ENCODE results near the gene MVB12B.
A peak's percentile ranks its signal among the peaks of the same experiment; 100 is the strongest.

Gene MVB12B

DNA sequence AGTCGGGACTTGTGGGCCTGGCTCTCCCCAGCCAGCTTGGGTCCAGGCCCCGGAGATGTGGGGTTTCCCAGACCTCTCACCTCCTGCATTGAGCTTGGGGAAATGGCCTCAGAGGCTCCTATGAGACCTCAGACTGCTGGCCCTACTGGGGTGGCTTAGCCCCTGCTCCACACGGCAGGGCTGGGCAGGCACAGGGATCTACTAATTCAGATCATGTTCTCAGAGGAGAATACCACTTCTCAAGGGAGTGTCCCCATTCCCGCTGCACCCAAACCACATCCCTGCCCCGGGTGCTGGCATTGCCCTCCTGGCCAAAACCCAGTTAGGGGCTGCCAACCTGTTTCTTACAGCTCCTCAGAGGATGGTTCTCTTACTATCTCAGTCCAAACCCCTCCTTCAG is 205.0 kb downstream of the MVB12B start:
- H3K36me3 ChIP-seq, result no peaks in the 10 kb centered on the region
- TF ChIP-seq Cebpa-rat (IDR thresholded peaks at IDR 0.05), result no peak
- peak overlapping the region in 1 of 11 experiments; percentile 29; a peak in 1 of 22 replicates for H3K27ac ChIP-seq
- H4K20me1 ChIP-seq, result no peaks in the 10 kb centered on the region; a peak in 1 of 22 replicates
- peaks cover 3 to 52% (median 14%) of the 10 kb centered on the region in 10 experiments; a peak in 18 of 20 replicates for H3K4me1 ChIP-seq
- H3K4me2 ChIP-seq, result peak overlapping the region in 2 of 11 experiments; percentile 83 to 96; a peak in 4 of 22 replicates
- H3K9me3 ChIP-seq (replicated peaks in 1 of 11), result no peaks in the 10 kb centered on the region
- peaks cover 0 to 13% (median 5%) of the 10 kb centered on the region in 11 experiments; a peak in 9 of 22 replicates for H3K27me3 ChIP-seq
- H3K9ac ChIP-seq, result no peak overlapping the region; a peak in 1 of 22 replicates
- no peak overlapping the region for H3K4me3 ChIP-seq

DNA sequence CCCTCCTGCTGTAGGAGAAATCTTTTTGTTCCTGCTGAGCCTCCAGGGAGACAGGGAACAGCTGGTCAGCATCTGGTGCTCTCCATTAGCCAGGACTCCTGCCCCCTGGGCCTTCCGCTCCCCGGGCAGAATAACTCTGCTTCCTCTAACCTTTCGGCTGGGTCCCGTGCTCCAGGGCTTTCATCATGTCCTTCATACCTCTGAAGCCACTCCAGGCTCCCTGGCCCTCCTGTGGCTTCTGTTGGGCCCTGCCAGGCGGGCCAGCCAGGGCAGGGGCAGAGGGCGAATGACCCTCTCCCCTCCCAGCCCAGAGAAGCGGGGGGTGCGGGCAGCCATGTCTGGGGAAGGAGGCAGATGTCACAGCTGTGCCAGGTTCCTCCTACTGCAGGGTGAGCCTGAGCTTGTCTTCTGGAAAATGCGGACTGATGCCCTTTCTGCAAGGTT is 205.4 kb downstream of the MVB12B start:
- no peak for TF ChIP-seq Cebpa-rat (IDR thresholded peaks at IDR 0.05)
- H3K36me3 ChIP-seq, result no peaks in the 10 kb centered on the region
- H3K27me3 ChIP-seq, result peaks cover 0 to 9% (median under 1%) of the 10 kb centered on the region in 11 experiments; a peak in 9 of 22 replicates
- peak overlapping the region in 2 of 11 experiments; percentile 29 to 61; a peak in 1 of 22 replicates for H3K27ac ChIP-seq
- H3K9me3 ChIP-seq (replicated peaks in 1 of 11), result no peaks in the 10 kb centered on the region
- H3K4me2 ChIP-seq, result peak overlapping the region in 2 of 11 experiments; percentile 83 to 96; a peak in 4 of 22 replicates
- H3K4me3 ChIP-seq, result no peak overlapping the region
- H4K20me1 ChIP-seq, result no peaks in the 10 kb centered on the region; a peak in 1 of 22 replicates
- no peak overlapping the region; a peak in 1 of 22 replicates for H3K9ac ChIP-seq
- H3K4me1 ChIP-seq, result peaks cover 0 to 49% (median 10%) of the 10 kb centered on the region in 10 experiments; a peak in 13 of 20 replicates

DNA sequence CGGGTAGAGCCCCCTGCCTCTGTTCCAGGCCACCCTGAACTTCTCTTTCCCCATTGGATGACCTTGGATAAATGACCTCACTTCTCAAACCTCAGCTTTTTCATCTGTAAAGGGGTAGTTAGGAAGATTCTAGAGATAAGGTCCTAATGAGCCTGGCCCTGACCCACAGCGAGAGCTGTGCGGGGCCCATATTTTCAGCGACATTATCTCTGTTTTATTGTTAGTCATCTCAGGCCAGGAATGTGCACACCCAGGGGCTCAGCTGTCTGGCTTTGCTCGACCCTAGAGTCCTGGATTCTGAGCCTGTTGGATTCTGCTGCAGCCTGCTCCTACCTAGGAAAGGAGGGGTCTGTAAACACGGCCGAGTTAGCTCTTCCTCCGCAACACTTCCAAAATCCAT is 205.9 kb downstream of the MVB12B start:
- Histone ChIP-seq H3K4me3 (no peak overlapping the region), H3K27ac (peak overlapping the region in 3 of 11 experiments; percentile 50 to 63 (median 61); a peak in 5 of 22 replicates), H4K20me1 (no peaks in the 10 kb centered on the region; a peak in 1 of 22 replicates), H3K36me3 (no peaks in the 10 kb centered on the region), H3K4me1 (peaks cover 0 to 49% (median 10%) of the 10 kb centered on the region in 10 experiments; a peak in 13 of 20 replicates), H3K27me3 (peaks cover 0 to 7% (median 0%) of the 10 kb centered on the region in 11 experiments; a peak in 5 of 22 replicates), H3K9ac (peak overlapping the region in 1 of 11 experiments; percentile 44; a peak in 2 of 22 replicates), H3K9me3 (replicated peaks in 1 of 11) (no peaks in the 10 kb centered on the region), H3K4me2 (peak overlapping the region in 3 of 11 experiments; percentile 80 to 96 (median 83); a peak in 5 of 22 replicates)
- no peak for TF ChIP-seq Cebpa-rat (IDR thresholded peaks at IDR 0.05)

DNA sequence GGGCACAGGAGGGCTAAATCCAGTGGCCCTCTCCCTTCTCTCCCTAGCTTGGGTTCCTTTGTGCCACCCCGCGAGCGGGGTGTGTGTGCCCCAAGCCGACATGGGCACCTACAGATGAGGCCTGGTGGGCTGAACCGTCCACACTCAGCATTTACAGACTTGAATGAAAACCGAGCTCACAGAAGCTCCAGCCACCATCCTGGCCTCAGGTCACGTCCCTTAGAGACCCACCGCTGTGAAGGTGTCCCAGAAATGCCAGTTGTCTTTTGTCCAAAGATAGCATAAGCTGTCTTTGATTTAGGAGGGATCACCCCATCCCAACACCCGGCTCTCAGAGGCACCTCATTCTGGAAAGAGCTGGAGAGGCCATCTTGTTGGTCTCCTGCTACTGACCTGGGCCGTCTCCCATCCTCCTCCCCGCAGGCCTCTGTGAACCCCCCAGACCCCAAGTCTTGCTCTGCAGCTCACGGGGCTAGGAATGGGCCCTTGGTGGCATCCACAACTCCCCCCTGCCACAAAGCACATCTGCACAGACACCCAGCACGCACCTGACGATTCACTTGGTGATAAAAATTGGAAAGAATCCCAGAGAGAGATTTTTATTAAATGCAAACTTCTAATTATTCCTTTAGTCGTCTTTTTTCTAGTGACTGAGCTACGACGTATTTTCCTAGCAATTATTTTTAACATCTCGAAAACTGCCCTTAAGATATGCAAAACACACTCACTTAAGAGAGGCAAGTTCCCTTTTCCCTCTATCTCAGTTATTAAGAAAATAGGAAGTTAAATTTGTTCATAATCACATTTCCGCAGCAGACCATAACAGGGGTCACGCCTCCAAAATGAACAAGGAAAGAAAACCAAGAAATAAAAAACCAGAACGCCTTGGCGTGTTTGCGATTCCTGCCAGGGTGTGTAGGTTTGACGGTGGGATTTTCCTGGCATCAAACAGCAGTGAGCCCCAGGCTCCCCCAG is 206.6 kb downstream of the MVB12B start:
- peak overlapping the region in 3 of 11 experiments; percentile 43 to 68 (median 63); a peak in 5 of 22 replicates for H3K9ac ChIP-seq
- peaks cover 0 to 7% (median 0%) of the 10 kb centered on the region in 11 experiments; a peak in 1 of 22 replicates for H3K27me3 ChIP-seq
- H3K9me3 ChIP-seq (replicated peaks in 1 of 11), result no peaks in the 10 kb centered on the region
- peaks cover 0 to 49% (median 10%) of the 10 kb centered on the region in 10 experiments; a peak in 13 of 20 replicates for H3K4me1 ChIP-seq
- no peak overlapping the region for H3K4me3 ChIP-seq
- no peaks in the 10 kb centered on the region; a peak in 1 of 22 replicates for H4K20me1 ChIP-seq
- H3K36me3 ChIP-seq, result no peaks in the 10 kb centered on the region
- TF ChIP-seq Cebpa-rat (IDR thresholded peaks at IDR 0.05), result no peak
- peak overlapping the region in 3 of 11 experiments; percentile 50 to 69 (median 61); a peak in 5 of 22 replicates for H3K27ac ChIP-seq
- peak overlapping the region in 5 of 11 experiments; percentile 1 to 96 (median 80); a peak in 7 of 22 replicates for H3K4me2 ChIP-seq

DNA sequence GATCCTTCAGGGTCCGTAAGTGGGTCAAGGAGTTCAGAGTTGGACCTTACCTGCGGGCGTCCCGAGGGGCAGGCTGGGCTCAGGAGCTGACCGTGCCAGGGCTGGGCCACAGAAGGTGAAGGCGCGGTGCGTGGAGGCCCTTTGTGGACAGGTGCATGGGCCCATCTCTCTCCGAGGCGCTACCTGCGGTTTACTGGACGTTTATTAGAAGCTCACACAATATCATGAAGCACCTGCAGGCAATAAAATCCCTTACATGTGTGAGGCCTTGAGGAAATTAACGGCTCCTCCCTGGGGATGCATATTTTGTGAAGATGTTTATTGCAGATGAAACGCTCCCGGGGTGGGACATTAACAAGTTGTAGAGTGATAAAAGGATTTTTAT is 207.3 kb downstream of the MVB12B start:
- H3K27ac ChIP-seq, result peak overlapping the region in 3 of 11 experiments; percentile 36 to 69 (median 50); a peak in 4 of 22 replicates
- H4K20me1 ChIP-seq, result no peaks in the 10 kb centered on the region
- H3K4me3 ChIP-seq, result no peak overlapping the region
- no peaks in the 10 kb centered on the region for H3K36me3 ChIP-seq
- H3K4me1 ChIP-seq, result peaks cover 0 to 49% (median 10%) of the 10 kb centered on the region in 10 experiments; a peak in 13 of 20 replicates
- peak overlapping the region in 5 of 11 experiments; percentile 1 to 96 (median 80); a peak in 7 of 22 replicates for H3K4me2 ChIP-seq
- no peaks in the 10 kb centered on the region for H3K9me3 ChIP-seq (replicated peaks in 1 of 11)
- peaks cover 0 to 7% (median 0%) of the 10 kb centered on the region in 11 experiments; a peak in 1 of 22 replicates for H3K27me3 ChIP-seq
- no peak for TF ChIP-seq Cebpa-rat (IDR thresholded peaks at IDR 0.05)
- peak overlapping the region in 3 of 11 experiments; percentile 43 to 68 (median 63); a peak in 4 of 22 replicates for H3K9ac ChIP-seq

DNA sequence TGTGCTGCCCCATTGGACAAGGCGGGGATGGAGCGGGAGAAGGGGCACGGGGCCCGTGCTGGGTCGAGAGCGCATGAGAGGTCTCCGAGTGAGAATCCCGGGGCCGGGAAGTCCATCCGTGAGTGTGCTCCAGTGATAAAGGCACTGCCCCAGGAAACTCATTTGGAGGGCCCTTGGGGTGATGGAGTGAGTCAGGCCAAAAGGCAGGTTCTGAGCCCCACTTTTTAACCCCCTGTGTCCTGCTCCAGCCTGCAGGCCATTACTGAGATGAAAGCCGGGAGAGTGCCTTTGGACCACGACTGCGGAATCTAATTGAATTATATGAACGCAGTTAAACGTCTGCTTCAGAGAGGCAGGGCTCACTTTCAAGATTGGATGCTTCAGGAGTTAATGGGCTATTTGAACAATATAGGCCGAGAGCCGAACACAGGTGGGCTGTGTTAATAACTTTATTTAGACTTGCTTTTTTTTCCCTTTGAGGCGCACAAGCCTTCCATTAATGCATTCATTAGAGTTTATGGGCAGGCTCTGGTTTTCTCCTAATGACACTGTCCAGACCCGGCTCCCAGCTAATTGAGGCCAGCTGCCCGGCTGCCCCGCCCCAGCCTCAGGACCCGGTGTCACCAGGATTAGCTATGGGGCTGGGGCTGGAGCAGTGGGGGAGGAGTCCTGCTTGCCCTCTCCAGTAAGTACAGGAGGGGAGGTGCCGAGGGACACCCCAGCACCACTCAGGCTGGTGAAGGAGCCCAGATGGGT is 208.0 kb downstream of the MVB12B start:
- peaks cover 0 to 49% (median 10%) of the 10 kb centered on the region in 10 experiments; a peak in 13 of 20 replicates for H3K4me1 ChIP-seq
- no peak overlapping the region for H3K4me3 ChIP-seq
- peak overlapping the region in 1 of 11 experiments; percentile 69; a peak in 1 of 22 replicates for H3K27ac ChIP-seq
- no peaks in the 10 kb centered on the region for H4K20me1 ChIP-seq
- H3K27me3 ChIP-seq, result peaks cover 0 to 7% (median 0%) of the 10 kb centered on the region in 11 experiments; a peak in 1 of 22 replicates
- peak overlapping the region in 8 of 11 experiments; percentile 1 to 96 (median 26); a peak in 8 of 22 replicates for H3K4me2 ChIP-seq
- TF ChIP-seq Cebpa-rat (IDR thresholded peaks at IDR 0.05), result no peak
- peak overlapping the region in 1 of 11 experiments; percentile 31; a peak in 1 of 22 replicates for H3K9ac ChIP-seq
- no peaks in the 10 kb centered on the region for H3K9me3 ChIP-seq (replicated peaks in 1 of 11)
- no peaks in the 10 kb centered on the region for H3K36me3 ChIP-seq

DNA sequence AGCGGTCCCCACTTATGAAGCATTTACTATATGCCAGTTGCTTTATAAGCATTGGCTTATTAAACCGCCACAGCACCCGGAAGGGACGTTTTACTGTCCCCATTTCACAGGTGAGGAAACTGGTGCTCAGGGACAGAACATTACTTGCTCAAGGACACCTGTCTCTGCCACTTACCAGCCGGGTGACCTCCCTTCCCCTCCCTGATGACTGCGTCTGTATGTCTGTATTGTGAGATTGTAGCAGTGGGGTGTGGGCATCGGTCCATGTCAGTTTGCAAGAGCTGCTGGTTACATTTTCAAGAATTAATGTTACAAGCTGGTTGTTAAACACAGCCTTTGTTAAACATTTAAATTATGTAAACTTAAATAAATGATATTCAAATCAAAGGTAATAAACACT is 209.5 kb downstream of the MVB12B start:
- no peak overlapping the region for H3K4me3 ChIP-seq
- no peak for TF ChIP-seq Cebpa-rat (IDR thresholded peaks at IDR 0.05)
- no peak overlapping the region for H3K9ac ChIP-seq
- H3K9me3 ChIP-seq (replicated peaks in 1 of 11), result no peaks in the 10 kb centered on the region
- peak overlapping the region in 1 of 11 experiments; percentile 0; a peak in 1 of 22 replicates for H3K4me2 ChIP-seq
- H3K36me3 ChIP-seq, result no peaks in the 10 kb centered on the region
- H4K20me1 ChIP-seq, result no peaks in the 10 kb centered on the region
- no peak overlapping the region for H3K27ac ChIP-seq
- H3K4me1 ChIP-seq, result peaks cover 0 to 46% (median 10%) of the 10 kb centered on the region in 10 experiments; a peak in 13 of 20 replicates
- peaks cover 0 to 7% (median 0%) of the 10 kb centered on the region in 11 experiments; a peak in 1 of 22 replicates for H3K27me3 ChIP-seq
